ENCODE measurements around the gene DCBLD1. TPM values are rescaled to one million over a fixed set of nuclear protein-coding genes. Genes with fewer than 3 reads are reported as not detected.

The DCBLD1 gene
- total RNA-seq, 1 experiment from 2014 or later: 11.2 TPM

DNA sequence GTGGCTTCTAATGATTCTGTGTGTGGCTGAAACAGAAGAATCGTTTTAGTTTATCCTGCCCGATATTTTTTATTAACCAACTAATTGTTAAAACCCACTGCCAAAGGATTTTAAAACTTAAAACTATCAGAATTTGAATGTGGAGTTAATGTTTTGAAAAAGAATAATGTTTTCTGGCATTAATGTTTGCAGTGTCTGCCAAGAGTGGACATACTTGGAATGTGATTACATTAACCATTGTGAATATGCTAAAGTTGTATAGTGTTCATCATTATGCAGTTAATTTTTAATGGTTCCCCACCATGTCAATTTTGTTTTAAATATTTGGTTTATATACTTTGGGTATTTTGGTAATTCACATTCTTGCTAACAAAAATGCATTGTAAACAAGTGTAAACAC, 24.4 kb downstream of the DCBLD1 start (continued):
- TF ChIP-seq ZNF532 (CRISPR knock-in tag; IDR thresholded peaks at IDR 0.05; ENCODE audit: borderline replicate concordance): no peak
- TF ChIP-seq MXD4 (CRISPR knock-in tag; IDR thresholded peaks at IDR 0.05; ENCODE audit: borderline replicate concordance): no peak
- no peak for TF ChIP-seq RELA (CRISPR knock-in tag; IDR thresholded peaks at IDR 0.05; ENCODE audit: borderline replicate concordance)
- TF ChIP-seq, protein P1, sequence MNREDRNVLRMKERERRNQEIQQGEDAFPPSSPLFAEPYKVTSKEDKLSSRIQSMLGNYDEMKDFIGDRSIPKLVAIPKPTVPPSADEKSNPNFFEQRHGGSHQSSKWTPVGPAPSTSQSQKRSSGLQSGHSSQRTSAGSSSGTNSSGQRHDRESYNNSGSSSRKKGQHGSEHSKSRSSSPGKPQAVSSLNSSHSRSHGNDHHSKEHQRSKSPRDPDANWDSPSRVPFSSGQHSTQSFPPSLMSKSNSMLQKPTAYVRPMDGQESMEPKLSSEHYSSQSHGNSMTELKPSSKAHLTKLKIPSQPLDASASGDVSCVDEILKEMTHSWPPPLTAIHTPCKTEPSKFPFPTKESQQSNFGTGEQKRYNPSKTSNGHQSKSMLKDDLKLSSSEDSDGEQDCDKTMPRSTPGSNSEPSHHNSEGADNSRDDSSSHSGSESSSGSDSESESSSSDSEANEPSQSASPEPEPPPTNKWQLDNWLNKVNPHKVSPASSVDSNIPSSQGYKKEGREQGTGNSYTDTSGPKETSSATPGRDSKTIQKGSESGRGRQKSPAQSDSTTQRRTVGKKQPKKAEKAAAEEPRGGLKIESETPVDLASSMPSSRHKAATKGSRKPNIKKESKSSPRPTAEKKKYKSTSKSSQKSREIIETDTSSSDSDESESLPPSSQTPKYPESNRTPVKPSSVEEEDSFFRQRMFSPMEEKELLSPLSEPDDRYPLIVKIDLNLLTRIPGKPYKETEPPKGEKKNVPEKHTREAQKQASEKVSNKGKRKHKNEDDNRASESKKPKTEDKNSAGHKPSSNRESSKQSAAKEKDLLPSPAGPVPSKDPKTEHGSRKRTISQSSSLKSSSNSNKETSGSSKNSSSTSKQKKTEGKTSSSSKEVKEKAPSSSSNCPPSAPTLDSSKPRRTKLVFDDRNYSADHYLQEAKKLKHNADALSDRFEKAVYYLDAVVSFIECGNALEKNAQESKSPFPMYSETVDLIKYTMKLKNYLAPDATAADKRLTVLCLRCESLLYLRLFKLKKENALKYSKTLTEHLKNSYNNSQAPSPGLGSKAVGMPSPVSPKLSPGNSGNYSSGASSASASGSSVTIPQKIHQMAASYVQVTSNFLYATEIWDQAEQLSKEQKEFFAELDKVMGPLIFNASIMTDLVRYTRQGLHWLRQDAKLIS (CRISPR knock-in tag; IDR thresholded peaks at IDR 0.05; ENCODE audit: borderline replicate concordance): no peak
- no peak for TF ChIP-seq SOX15 (CRISPR knock-in tag; IDR thresholded peaks at IDR 0.05)
- TF ChIP-seq, protein P2, sequence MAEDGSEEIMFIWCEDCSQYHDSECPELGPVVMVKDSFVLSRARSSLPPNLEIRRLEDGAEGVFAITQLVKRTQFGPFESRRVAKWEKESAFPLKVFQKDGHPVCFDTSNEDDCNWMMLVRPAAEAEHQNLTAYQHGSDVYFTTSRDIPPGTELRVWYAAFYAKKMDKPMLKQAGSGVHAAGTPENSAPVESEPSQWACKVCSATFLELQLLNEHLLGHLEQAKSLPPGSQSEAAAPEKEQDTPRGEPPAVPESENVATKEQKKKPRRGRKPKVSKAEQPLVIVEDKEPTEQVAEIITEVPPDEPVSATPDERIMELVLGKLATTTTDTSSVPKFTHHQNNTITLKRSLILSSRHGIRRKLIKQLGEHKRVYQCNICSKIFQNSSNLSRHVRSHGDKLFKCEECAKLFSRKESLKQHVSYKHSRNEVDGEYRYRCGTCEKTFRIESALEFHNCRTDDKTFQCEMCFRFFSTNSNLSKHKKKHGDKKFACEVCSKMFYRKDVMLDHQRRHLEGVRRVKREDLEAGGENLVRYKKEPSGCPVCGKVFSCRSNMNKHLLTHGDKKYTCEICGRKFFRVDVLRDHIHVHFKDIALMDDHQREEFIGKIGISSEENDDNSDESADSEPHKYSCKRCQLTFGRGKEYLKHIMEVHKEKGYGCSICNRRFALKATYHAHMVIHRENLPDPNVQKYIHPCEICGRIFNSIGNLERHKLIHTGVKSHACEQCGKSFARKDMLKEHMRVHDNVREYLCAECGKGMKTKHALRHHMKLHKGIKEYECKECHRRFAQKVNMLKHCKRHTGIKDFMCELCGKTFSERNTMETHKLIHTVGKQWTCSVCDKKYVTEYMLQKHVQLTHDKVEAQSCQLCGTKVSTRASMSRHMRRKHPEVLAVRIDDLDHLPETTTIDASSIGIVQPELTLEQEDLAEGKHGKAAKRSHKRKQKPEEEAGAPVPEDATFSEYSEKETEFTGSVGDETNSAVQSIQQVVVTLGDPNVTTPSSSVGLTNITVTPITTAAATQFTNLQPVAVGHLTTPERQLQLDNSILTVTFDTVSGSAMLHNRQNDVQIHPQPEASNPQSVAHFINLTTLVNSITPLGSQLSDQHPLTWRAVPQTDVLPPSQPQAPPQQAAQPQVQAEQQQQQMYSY (CRISPR knock-in tag; IDR thresholded peaks at IDR 0.05): no peak

GRCh38 chr6:117508450-117508971, 26.0 kb downstream of the DCBLD1 start:
- ATAC-seq (no peak), DNase-seq (ENCODE audit: low spot score) (no peak)
- no peaks in the 10 kb centered on the region for H3K9me3 Mint-ChIP-seq
- H3K4me1 Mint-ChIP-seq: peaks cover 9% of the 10 kb centered on the region
- TF ChIP-seq ATF1 (CRISPR knock-in tag; IDR thresholded peaks at IDR 0.05): no peak
- TF ChIP-seq EMX1 (CRISPR knock-in tag; IDR thresholded peaks at IDR 0.05): no peak
- TF ChIP-seq CBFB (CRISPR knock-in tag; IDR thresholded peaks at IDR 0.05; ENCODE audit: low read depth): no peak
- TF ChIP-seq TEAD1 (CRISPR knock-in tag; IDR thresholded peaks at IDR 0.05): no peak
- TF ChIP-seq, protein P3, sequence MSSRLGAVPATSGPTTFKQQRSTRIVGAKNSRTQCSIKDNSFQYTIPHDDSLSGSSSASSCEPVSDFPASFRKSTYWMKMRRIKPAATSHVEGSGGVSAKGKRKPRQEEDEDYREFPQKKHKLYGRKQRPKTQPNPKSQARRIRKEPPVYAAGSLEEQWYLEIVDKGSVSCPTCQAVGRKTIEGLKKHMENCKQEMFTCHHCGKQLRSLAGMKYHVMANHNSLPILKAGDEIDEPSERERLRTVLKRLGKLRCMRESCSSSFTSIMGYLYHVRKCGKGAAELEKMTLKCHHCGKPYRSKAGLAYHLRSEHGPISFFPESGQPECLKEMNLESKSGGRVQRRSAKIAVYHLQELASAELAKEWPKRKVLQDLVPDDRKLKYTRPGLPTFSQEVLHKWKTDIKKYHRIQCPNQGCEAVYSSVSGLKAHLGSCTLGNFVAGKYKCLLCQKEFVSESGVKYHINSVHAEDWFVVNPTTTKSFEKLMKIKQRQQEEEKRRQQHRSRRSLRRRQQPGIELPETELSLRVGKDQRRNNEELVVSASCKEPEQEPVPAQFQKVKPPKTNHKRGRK (CRISPR knock-in tag; IDR thresholded peaks at IDR 0.05; ENCODE audit: borderline replicate concordance): no peak
- no peaks in the 10 kb centered on the region for H3K36me3 Mint-ChIP-seq
- H3K4me3 Mint-ChIP-seq: no peak overlapping the region
- no peak overlapping the region for H3K27ac Mint-ChIP-seq
- ChIA-PET POLR2A (no interaction called here), CTCF (no interaction called here)
- H3K27me3 Mint-ChIP-seq (ENCODE audit: low read depth): no peaks in the 10 kb centered on the region
